Fibroblast of gingiva (primary cell): ENCODE results near the gene SLC25A46.
"Not testable (repeated sequence)": the region's sequence is repeated elsewhere in the genome, so short reads cannot be mapped to it uniquely, and the experiment has no call there.

Experiments used
- DNase-seq: peaks from one replicate; pipeline ENCODE4 v3.0.0-alpha.2; 2011; ENCODE audit warnings: low read depth

Gene SLC25A46

GRCh38 chr5:110738812-110739651, at the start of gene SLC25A46:
TSS of gene SLC25A46 (plus strand) at chr5:110739007. CDS start at chr5:110739120, 113 bp downstream.
- DNase-seq = peak; percentile 86

GRCh38 chr5:110690587-110690986, 48.2 kb upstream of the SLC25A46 start:
- DNase-seq = not testable (repeated sequence)

- not testable (repeated sequence) for DNase-seq
These were observed 46.1 kb upstream of the SLC25A46 start for GRCh38 chr5:110692669-110693068.

GRCh38 chr5:110702300-110702699, 36.5 kb upstream of the SLC25A46 start:
- no peak for DNase-seq

- DNase-seq = no peak
These were observed 36.1 kb upstream of the SLC25A46 start for GRCh38 chr5:110702704-110703103.

- DNase-seq = no peak
These were observed 35.3 kb upstream of the SLC25A46 start for GRCh38 chr5:110703481-110703880.

GRCh38 chr5:110705349-110705748, 33.5 kb upstream of the SLC25A46 start:
- DNase-seq = no peak

- no peak for DNase-seq
These were observed 31.5 kb upstream of the SLC25A46 start for GRCh38 chr5:110707260-110707844.

- no peak for DNase-seq
These were observed 22.3 kb upstream of the SLC25A46 start for GRCh38 chr5:110716247-110717245.

- DNase-seq = no peak
These were observed 20.5 kb upstream of the SLC25A46 start for GRCh38 chr5:110718311-110718710.

- peak; percentile 51 for DNase-seq
These were observed 12.4 kb upstream of the SLC25A46 start, which contains the start of gene TMEM232 for GRCh38 chr5:110726249-110727024. TSS of gene TMEM232 (minus strand) at chr5:110726671. CDS start at chr5:110667352, 59,319 bp downstream.

- DNase-seq = no peak
These were observed 11.8 kb upstream of the SLC25A46 start for GRCh38 chr5:110727025-110727314.

GRCh38 chr5:110731499-110731898, 7.3 kb upstream of the SLC25A46 start:
- not testable (repeated sequence) for DNase-seq

GRCh38 chr5:110734101-110734500, 4.7 kb upstream of the SLC25A46 start:
- DNase-seq = no peak

GRCh38 chr5:110735556-110735955, 3.3 kb upstream of the SLC25A46 start:
- DNase-seq = no peak

- DNase-seq = no peak
These were observed 2.1 kb upstream of the SLC25A46 start for GRCh38 chr5:110736753-110737152.

- DNase-seq = no peak
These were observed 350 bp upstream of the SLC25A46 start for GRCh38 chr5:110738503-110738811.

GRCh38 chr5:110751902-110752762, 13.3 kb downstream of the SLC25A46 start:
- no peak for DNase-seq

GRCh38 chr5:110752953-110753352, 14.1 kb downstream of the SLC25A46 start:
- DNase-seq = no peak

- DNase-seq = no peak
These were observed 14.8 kb downstream of the SLC25A46 start for GRCh38 chr5:110753600-110753999.

GRCh38 chr5:110754181-110754580, 15.4 kb downstream of the SLC25A46 start:
- no peak for DNase-seq
